Measurements from ENCODE around the gene PIK3R2.
A peak's percentile ranks its signal among the peaks of the same experiment; 100 is the strongest.

DNA sequence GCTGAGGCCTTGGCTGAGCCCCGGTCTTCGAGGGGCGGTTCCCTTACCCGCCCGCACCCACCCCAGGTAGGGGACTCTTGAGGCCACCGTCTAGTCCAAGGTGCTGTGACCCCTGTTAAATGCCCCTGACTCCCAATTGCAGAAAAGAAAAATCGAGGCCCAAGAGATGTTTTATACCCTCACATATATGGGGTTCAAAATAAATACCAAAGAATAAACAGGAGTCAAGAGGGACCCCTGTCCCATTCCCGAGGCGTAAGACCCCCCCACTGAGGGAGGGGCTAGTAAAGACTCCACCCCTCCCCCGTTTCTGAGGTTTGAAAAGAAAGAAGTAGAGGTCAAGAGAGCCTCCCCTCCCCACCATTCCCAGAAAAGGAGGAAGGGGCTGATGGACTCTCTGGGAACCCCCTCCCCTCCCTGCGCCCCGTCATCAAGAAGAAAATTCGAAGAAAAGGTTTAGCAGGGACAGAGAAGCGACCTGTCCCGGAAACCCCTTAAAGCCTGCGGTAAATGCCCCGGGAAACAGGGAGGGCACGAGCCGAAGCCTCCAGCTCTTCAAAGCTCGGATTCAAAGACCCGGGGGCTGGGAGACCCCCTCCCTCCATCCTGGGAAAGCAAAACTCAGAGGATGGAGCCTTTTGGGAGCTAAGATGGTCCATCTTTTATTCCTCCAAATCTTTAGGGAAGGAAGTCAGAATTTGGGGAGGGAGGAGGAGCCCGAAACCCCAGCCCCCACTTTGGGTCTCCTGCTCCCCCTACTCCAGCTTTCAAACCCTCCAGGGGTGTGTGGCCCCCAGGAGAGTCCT, 51.6 kb downstream of the PIK3R2 start:
- no peak for TF ChIP-seq POLR2AphosphoS5 (IDR thresholded peaks at IDR 0.05)
- TF ChIP-seq, protein P1, sequence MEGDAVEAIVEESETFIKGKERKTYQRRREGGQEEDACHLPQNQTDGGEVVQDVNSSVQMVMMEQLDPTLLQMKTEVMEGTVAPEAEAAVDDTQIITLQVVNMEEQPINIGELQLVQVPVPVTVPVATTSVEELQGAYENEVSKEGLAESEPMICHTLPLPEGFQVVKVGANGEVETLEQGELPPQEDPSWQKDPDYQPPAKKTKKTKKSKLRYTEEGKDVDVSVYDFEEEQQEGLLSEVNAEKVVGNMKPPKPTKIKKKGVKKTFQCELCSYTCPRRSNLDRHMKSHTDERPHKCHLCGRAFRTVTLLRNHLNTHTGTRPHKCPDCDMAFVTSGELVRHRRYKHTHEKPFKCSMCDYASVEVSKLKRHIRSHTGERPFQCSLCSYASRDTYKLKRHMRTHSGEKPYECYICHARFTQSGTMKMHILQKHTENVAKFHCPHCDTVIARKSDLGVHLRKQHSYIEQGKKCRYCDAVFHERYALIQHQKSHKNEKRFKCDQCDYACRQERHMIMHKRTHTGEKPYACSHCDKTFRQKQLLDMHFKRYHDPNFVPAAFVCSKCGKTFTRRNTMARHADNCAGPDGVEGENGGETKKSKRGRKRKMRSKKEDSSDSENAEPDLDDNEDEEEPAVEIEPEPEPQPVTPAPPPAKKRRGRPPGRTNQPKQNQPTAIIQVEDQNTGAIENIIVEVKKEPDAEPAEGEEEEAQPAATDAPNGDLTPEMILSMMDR (IDR thresholded peaks at IDR 0.05 in 8 of 11, conservative IDR thresholded peaks at IDR 0.05 in 3 of 11): peak in 1 of 11 experiments; percentile 18
- peak in 1 of 3 donors; percentile 18 for TF ChIP-seq POLR2A (IDR thresholded peaks at IDR 0.05)
